Kasumi-1 (cell line): Measurements from ENCODE around the gene DNAH7.
A peak's percentile ranks its signal among the peaks of the same experiment; 100 is the strongest.

Experiments used
- DNase-seq, 2 experiments: peaks; one replicate each; lab custom pipeline; 2025; lab: John Stamatoyannopoulos, UW

The DNAH7 gene

DNA sequence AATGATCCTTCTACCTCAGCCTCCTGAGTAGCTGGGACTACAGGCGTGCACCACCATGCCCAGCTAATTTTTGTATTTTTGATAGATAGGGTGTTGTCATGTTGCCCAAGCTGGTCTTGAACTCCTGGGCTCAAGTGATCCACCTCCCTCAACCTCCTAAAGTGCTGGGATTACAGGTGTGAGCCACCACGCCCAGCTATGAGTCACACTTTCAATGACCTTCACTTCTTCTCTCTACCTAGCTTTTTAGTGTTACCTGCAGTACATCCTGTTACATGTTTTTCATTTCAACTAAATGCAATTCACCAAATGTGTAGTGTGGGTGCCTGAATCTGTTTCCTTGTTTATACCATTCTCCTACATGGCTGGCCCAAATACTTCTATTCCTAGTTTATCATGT, 347.6 kb downstream of the DNAH7 start:
- DNase-seq: no peak

DNA sequence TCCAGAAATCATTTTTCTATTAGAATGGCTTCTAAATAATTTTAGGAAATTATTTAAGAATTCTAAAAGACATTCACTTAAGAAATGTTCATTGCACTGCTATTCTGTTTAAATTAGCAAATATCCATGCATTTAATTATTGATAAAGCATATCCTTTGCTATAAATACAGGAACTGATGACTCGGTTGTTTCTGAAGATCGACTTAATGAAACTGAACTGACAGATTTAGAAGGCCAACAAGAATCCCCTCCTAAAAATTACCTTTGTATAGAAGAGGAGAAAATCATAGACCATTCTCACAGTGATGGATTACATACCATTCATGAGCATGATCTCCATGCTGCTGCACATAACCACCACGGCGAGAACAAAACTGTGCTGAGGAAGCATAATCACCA, 352.2 kb downstream of the DNAH7 start:
- DNase-seq: no peak

DNA sequence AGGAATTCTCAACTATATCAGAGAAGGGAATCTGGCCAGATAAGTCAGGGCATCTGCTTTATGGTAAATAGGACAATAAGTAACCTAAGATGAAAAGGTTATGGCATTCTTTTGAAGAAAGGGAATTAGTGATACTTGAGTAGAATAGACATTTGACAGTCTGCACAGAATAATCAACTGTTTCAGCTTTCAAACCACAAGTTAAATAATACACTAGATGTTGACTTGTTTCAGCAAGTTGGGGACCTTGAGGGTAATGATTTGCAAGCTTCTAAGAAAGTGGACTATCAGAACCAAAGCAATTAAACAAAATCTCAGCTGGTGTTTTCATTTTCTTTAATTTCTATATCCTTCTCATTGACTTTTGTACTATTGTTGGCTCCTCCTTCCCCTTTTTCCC, 357.2 kb downstream of the DNAH7 start:
- no peak for DNase-seq

DNA sequence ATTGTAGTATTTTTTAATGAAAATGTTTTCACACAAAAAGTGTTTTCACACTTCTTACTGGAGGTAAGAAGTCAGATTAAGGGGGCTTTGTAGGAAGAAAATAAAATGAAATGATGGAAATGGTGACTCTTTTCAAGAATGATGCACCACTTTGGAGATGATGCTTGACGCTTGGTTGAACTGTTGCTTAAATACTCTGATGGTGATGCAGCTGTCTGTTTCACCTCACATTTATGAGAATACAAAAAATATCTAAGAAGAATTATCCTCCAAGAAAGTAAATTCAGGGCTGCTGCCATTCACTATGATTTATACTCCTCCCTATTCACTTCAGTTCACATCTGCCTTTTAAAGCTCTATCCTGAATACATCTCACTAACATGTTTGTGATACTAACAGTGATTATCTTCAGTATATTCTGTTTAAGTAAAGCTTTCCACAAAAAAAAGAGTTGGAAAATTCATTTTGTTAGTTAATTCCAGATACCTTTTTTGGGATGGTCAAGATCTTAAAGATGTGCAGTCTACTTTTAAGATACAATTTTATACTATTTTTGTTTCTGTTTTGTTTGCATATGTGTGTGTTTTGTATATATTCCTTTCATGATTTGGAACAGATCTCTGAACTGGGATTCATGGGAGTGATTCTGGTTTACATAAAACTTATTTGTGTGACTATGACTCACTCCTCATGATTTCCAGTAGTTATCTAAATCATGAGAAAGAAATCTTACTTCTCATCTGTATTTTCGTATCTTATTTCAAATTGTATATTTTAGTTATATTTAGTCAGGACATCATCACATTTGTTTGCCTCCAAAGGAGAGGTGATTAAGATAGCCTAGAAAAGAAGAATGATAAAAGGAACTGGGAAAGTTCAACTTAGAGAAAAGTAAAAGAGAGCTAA, 358.5 kb downstream of the DNAH7 start:
- DNase-seq: no peak

DNA sequence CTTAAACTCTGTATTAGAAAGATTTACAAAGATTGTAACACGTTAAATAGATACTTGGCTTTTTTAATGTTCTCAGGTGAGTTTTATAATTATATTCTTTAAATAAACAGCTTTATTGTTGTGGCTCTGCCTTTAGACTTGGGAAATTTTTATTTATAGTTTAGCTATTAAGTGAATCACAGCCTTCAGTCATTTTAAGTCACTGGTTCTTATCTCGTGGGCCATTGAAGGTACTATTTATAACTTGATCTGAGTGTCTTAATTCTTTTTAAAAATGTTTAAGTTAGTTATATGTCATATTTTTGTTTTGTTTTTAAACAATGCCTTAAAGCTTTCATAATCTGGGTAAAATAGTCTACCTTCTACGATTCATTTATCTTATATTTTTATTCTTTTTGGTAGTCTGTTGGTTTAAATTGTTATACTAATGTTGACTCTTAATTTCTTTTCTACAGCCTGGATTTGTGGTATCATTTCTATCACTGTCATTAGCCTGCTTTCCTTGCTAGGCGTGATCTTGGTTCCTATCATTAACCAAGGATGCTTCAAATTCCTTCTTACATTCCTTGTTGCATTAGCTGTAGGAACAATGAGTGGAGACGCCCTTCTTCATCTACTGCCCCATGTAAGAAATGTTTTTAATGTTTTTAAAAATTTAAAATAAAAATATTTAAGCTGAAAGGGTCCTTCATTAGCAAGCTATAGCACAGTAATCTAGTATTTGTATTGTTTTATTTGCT, 362.3 kb downstream of the DNAH7 start:
- DNase-seq: no peak

DNA sequence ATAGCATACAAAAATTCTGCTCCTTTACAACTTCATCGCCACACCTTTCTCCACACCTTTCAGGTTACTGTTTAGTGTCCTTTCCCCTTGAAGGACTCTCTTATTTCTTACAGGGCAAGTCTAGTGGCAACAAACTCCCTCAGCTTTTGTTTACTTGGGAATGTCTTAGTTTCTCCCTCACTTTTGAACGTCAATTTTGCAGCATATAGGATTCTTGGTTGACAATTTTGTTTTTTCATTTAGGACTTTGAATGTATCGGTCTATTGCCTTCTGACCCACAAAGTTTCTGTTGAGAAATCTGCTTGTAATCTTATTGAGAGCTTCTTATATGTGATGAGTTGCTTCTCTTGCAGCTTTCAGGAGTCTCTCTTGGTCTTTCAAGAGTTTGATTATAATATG, 368.2 kb downstream of the DNAH7 start:
- no peak for DNase-seq

DNA sequence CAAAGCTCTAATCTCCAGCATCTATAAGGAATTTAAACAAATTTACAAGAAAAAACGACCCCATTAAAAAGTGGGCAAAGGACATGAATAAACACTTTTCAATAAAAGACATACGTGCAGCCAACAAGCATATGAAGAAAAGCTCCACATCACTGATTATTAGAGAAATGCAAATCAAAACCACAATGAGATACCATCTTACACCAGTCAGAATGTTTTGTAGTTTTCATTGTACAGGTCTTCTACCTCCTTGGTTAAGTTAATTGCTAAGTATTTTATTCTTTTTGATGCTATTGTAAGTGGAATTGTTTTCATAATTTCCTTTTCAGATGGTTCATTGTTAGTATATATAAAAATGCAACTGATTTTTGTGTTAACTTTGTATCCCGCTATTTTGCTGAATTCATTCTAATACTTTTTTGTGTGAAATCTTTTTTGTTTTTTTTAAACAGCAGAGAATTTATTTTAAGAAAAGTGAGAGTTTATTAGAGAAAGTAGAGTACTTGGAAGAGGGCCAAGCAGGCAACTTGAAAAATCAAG, 370.9 kb downstream of the DNAH7 start:
- DNase-seq: no peak

DNA sequence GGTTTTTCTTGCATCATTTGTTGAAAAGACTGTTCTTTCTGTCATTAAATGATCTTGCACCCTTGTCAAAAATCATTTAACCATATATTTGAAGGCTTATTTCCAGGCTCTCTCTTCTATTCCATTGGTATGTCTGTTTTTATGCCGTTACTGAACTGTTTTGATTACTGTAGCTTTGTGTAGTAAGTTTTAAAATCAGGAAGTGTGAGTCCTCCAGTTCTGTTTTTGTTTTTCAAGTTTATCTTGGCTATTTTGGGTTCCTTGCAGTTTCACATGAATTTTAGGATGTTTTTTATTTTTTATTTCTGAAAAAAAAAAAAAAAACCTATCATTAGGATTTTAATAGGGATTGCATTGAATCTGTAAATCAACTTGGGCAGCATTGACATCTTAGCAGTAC, 372.6 kb downstream of the DNAH7 start:
- DNase-seq: no peak

DNA sequence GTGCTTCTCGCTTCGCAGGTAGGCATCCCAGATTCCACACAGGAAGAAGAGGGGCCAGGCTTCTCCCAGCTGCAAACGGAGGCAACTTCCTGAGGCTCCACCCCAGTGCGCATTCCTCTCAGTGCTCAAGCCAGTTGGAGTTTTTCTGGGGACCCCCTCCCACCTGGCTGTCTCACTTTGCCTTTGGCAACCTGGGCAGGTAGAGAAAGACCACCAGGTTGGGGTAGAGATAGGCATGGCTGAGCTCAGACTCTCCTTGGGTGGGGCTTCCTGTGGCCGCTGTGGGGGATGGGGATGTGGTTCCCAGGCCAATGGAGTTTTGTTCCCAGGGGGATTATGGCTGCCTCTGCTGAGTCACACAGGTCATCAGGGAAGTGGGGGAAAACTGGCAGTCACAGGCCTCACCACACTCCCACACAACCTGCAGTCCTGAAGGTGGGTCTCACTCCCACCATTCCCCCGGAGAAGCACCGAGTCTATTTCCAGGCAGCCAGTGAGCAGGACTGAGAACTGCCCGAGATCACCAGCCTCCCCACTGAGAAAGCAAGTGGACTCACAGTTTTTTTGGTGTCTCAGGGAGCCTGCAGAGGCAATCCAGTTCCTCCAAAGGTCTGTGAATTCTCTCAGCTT, 373.5 kb downstream of the DNAH7 start:
- DNase-seq: no peak

DNA sequence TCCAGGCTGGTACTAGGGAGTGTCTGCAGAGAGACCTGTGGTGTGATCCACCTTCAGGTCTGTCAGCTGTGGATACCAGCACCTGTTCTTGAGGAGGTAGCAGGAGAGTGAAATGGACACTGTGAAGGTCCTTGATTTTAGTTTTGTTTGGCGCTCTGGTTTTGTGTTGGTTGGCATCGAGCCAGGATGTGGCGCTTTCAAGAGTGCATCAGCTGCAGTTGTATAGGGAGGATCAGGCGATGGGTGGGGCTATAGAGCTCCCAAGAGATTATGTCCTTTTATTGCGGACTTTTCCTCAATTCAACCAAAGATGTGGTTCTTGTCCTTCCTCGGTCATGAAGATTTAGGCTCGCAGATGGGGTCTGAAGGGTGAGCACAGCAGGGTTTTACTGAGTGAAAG, 374.1 kb downstream of the DNAH7 start:
- DNase-seq: no peak

DNA sequence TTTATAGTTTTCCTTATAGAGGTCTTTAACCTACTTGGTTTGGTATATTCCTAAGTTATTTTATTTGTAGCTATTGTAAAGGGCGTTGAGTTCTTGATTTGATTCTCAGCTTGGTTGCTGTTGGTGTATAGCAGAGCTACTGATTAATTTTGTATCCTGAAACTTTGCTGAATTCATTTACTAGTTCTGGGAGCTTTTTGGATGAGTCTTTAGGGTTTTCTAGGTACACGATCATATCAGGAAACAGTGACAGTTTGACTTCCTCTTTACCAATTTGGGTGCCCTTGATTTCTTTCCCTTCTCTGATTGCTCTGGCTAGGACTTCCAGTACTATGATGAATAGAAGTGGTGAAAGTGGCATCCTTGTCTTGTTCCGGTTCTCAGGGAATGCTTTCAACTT, 376.1 kb downstream of the DNAH7 start:
- DNase-seq: peak; percentile 57 to 58
